H1 (cell line): Measurements from ENCODE around the gene UAP1. TPM values are rescaled to one million over a fixed set of nuclear protein-coding genes. Genes with fewer than 3 reads are reported as not detected.

ENCODE experiments used
- CTCF ChIA-PET: fragments of 300-600 bp; sonication (Branson Sonifier 250); formaldehyde crosslinking; loops from one replicate; lab custom pipeline; 2021; ENCODE audit not compliant: partially characterized antibody; lab: Charles Lee
- POLR2A ChIA-PET: fragments of 300-600 bp; sonication (Branson Sonifier 250); formaldehyde crosslinking; loops from one replicate; lab custom pipeline; 2021; ENCODE audit warnings: inconsistent platforms; ENCODE audit not compliant: partially characterized antibody; lab: Charles Lee
- DNase-seq, 2 experiments: peaks; one replicate each; pipeline versions ENCODE4 v3.0.0 to v3.0.0-alpha.2; 2010 to 2022; ENCODE audit warnings: low spot score in 2 of 2, low read depth in 1 of 2, mixed read lengths in 1 of 2
- FAIRE-seq: peaks from 2 replicates; lab custom pipeline; 2011; peaks lifted over from hg19 to GRCh38; lab: Jason Lieb, UNC
- H2AFZ ChIP-seq: 2 replicates; pipeline ENCODE4 v1.8.1; 2012; ENCODE audit warnings: low read length, inconsistent platforms
- H2AK5ac ChIP-seq: 2 replicates; pipeline ENCODE4 v1.6.1; 2013; ENCODE audit warnings: low read depth, low read length
- H2BK120ac ChIP-seq: replicated peaks from 2 replicates; pipeline ENCODE3; 2013; ENCODE audit warnings: low read depth, low read length, inconsistent platforms
- H2BK12ac ChIP-seq: 2 replicates; pipeline ENCODE4 v1.6.1; 2013; ENCODE audit warnings: low read depth, low read length
- H2BK15ac ChIP-seq: 2 replicates; pipeline ENCODE4 v1.6.1; 2013; ENCODE audit warnings: low read length
- H2BK20ac ChIP-seq: 2 replicates; pipeline ENCODE4 v1.6.1; 2013; ENCODE audit warnings: low read length
- H2BK5ac ChIP-seq: 2 replicates; pipeline ENCODE4 v1.6.1; 2013; ENCODE audit warnings: low read depth, low read length
- H3K14ac ChIP-seq: 2 replicates; pipeline ENCODE4 v1.6.1; 2013; ENCODE audit warnings: inconsistent platforms; ENCODE audit not compliant: insufficient read length
- H3K18ac ChIP-seq: 2 replicates; pipeline ENCODE4 v1.6.1; 2013; ENCODE audit warnings: low read length; ENCODE audit errors: extremely low read depth
- H3K23ac ChIP-seq: 2 replicates; pipeline ENCODE4 v1.6.1; 2013; ENCODE audit warnings: inconsistent platforms; ENCODE audit not compliant: insufficient read length
- H3K23me2 ChIP-seq: 2 replicates; pipeline ENCODE4 v1.6.1; 2013; ENCODE audit warnings: low read depth, low read length
- H3K27ac ChIP-seq: 2 replicates; pipeline ENCODE4 v1.6.1; 2011; ENCODE audit warnings: low read depth, low read length, inconsistent platforms
- H3K27me3 ChIP-seq, 4 experiments: replicated peaks in 1 of 4; 1 replicate in 1 of 4; 2 replicates in 3 of 4; pipeline versions ENCODE4 v1.6.1 to v1.8.1; 2011 to 2013; ENCODE audit warnings: low read length in 3 of 4, mild to moderate bottlenecking in 3 of 4, inconsistent platforms in 2 of 4, mixed read lengths in 2 of 4, moderate library complexity in 1 of 4; ENCODE audit not compliant: control insufficient read depth in 3 of 4, insufficient read depth in 3 of 4; ENCODE audit errors: extremely low read depth in 1 of 4
- H3K36me3 ChIP-seq, 4 experiments: 2 replicates each; pipeline versions ENCODE4 v1.6.1 to v1.8.1; 2011 to 2013; ENCODE audit warnings: mild to moderate bottlenecking in 4 of 4, low read length in 3 of 4, moderate library complexity in 2 of 4, control low read depth in 1 of 4, inconsistent platforms in 1 of 4; ENCODE audit not compliant: insufficient read depth in 4 of 4, control insufficient read depth in 2 of 4
- H3K4ac ChIP-seq: replicated peaks from 2 replicates; pipeline ENCODE3; 2013; ENCODE audit warnings: low read length, low read depth, mixed read lengths, inconsistent platforms; ENCODE audit not compliant: insufficient read length
- H3K4me1 ChIP-seq, 4 experiments: replicated peaks in 1 of 4; 1 replicate in 1 of 4; 2 replicates in 3 of 4; pipeline versions ENCODE4 v1.6.1 to v1.8.1; 2011 to 2013; ENCODE audit warnings: low read length in 3 of 4, inconsistent platforms in 2 of 4, mixed read lengths in 1 of 4; ENCODE audit not compliant: insufficient read depth in 4 of 4, control insufficient read depth in 3 of 4
- H3K4me2 ChIP-seq, 2 experiments: 2 replicates each; pipeline versions ENCODE4 v1.6.1 to v1.8.1; 2011 to 2013; ENCODE audit warnings: low read depth in 2 of 2, low read length in 2 of 2, control low read depth in 1 of 2, inconsistent platforms in 1 of 2, mild to moderate bottlenecking in 1 of 2; ENCODE audit not compliant: insufficient read depth in 1 of 2
- H3K4me3 ChIP-seq, 4 experiments: fragments of 200-600, 300-600 bp in 1 of 4; sonication (generic), shearing (Covaris generic), sonication (Bioruptor Twin) in 1 of 4; 2 replicates each; pipeline versions ENCODE4 v1.5.1 to v1.8.1; 2011 to 2016; ENCODE audit warnings: low read length in 4 of 4, low read depth in 3 of 4, control low read depth in 2 of 4, inconsistent platforms in 2 of 4, mild to moderate bottlenecking in 2 of 4, mixed read lengths in 1 of 4, moderate library complexity in 1 of 4; ENCODE audit not compliant: insufficient read depth in 2 of 4; ENCODE audit errors: extremely low read depth in 1 of 4
- H3K56ac ChIP-seq: replicated peaks from 2 replicates; pipeline ENCODE3; 2013; ENCODE audit warnings: low read depth, mild to moderate bottlenecking, mixed read lengths, low read length, inconsistent platforms; ENCODE audit not compliant: insufficient read length
- H3K79me1 ChIP-seq: 2 replicates; pipeline ENCODE4 v1.6.1; 2013; ENCODE audit warnings: low read depth, low read length, control low read depth
- H3K79me2 ChIP-seq, 2 experiments: 2 replicates each; pipeline versions ENCODE4 v1.6.1 to v1.8.1; 2012 to 2013; ENCODE audit warnings: low read length in 2 of 2, mild to moderate bottlenecking in 2 of 2, inconsistent platforms in 1 of 2; ENCODE audit not compliant: insufficient read depth in 2 of 2, control insufficient read depth in 1 of 2
- H3K9ac ChIP-seq, 4 experiments: replicated peaks in 1 of 4; 1 replicate in 1 of 4; 2 replicates in 3 of 4; pipeline versions ENCODE4 v1.6.1 to v1.8.1; 2011 to 2013; ENCODE audit warnings: low read depth in 3 of 4, low read length in 3 of 4, control low read depth in 2 of 4, mild to moderate bottlenecking in 2 of 4, moderate library complexity in 2 of 4, inconsistent platforms in 1 of 4; ENCODE audit errors: extremely low read depth in 1 of 4
- H3K9me3 ChIP-seq, 2 experiments: 2 replicates each; pipeline versions ENCODE4 v1.6.1 to v1.8.1; 2012 to 2013; ENCODE audit warnings: mild to moderate bottlenecking in 2 of 2, moderate library complexity in 2 of 2, control low read depth in 1 of 2, inconsistent platforms in 1 of 2, low read depth in 1 of 2, low read length in 1 of 2, mixed read lengths in 1 of 2; ENCODE audit not compliant: insufficient read depth in 2 of 2
- H4K20me1 ChIP-seq, 2 experiments: replicated peaks in 1 of 2; 2 replicates each; pipeline versions ENCODE3 to v1.8.1; 2011 to 2013; ENCODE audit warnings: inconsistent platforms in 2 of 2, low read length in 2 of 2, mild to moderate bottlenecking in 1 of 2; ENCODE audit not compliant: insufficient read depth in 2 of 2, control insufficient read depth in 1 of 2
- H4K5ac ChIP-seq: 2 replicates; pipeline ENCODE4 v1.6.1; 2013; ENCODE audit warnings: low read length, low read depth, mixed read lengths, inconsistent platforms; ENCODE audit not compliant: insufficient read length
- H4K8ac ChIP-seq: 2 replicates; pipeline ENCODE4 v1.8.0; 2013; ENCODE audit warnings: mild to moderate bottlenecking, moderate library complexity, low read length, inconsistent platforms; ENCODE audit not compliant: insufficient read depth; ENCODE audit errors: extremely low read depth
- H4K91ac ChIP-seq: replicated peaks from 2 replicates; pipeline ENCODE3; 2013; ENCODE audit warnings: low read length, mixed read lengths, inconsistent platforms; ENCODE audit not compliant: insufficient read length
- CREB1 ChIP-seq: IDR thresholded peaks from 2 replicates; pipeline ENCODE4 v1.6.1; 2012; ENCODE audit warnings: inconsistent platforms
- RAD21 ChIP-seq, 2 experiments: IDR thresholded peaks in 1 of 2; conservative IDR thresholded peaks in 1 of 2; 2 replicates each; pipeline ENCODE4 v1.6.1; 2011; ENCODE audit warnings: low read depth in 2 of 2, low read length in 2 of 2, improper control_type of control experiment in 1 of 2, inconsistent platforms in 1 of 2, mild to moderate bottlenecking in 1 of 2, moderate library complexity in 1 of 2
- SP2 ChIP-seq: IDR thresholded peaks from 2 replicates; pipeline ENCODE4 v1.6.1; 2012; ENCODE audit warnings: mild to moderate bottlenecking, low read length, inconsistent platforms
- TAF1 ChIP-seq: IDR thresholded peaks from 2 replicates; pipeline ENCODE4 v1.6.1; 2011; ENCODE audit warnings: mild to moderate bottlenecking, low read depth, low read length
- WGBS, 2 experiments: shearing (Covaris generic) in 1 of 2; methylation state at CpG; one replicate each; pipeline versions ENCODE4 v1.1.6 to v1.1.7; 2013 to 2015; ENCODE audit warnings: low lambda C conversion rate in 2 of 2, mixed read lengths in 2 of 2, inconsistent platforms in 1 of 2, low coverage in 1 of 2, missing lambda C conversion rate in 1 of 2; ENCODE audit not compliant: insufficient replicate concordance in 2 of 2, insufficient coverage in 1 of 2, insufficient read length in 1 of 2; ENCODE audit errors: extremely low coverage in 1 of 2, missing lambda C conversion rate in 1 of 2; 5-methylcytosine and 5-hydroxymethylcytosine counted together
- polyA plus RNA-seq, 7 experiments: library from polyadenylated mRNA; depleted of rRNA in 3 of 7; stranded (reverse) in 5 of 7; unstranded in 2 of 7; fragments of >200 nt in 5 of 7; fragments of 200-250 nt in 2 of 7; gene quantifications; 1 replicate in 5 of 7; 2 replicates in 1 of 7; 4 replicates in 1 of 7; pipeline versions ENCODE4 v1.2.1 to v1.2.3, GENCODE V29; 2011 to 2013; ENCODE audit warnings: missing spikeins in 2 of 7, mixed read lengths in 2 of 7
- total RNA-seq: library from RNA; stranded (reverse); fragmentation: NEBNext Ultra II Directional; extraction: Animal tissue kit (Norgen Biotek cat#: 25700); gene quantifications from 2 replicates; pipeline ENCODE4 v1.2.1, GENCODE V29; 2021

Gene UAP1
- total and polyA plus RNA-seq, 2 of the 8 experiments (the other 6 are each of a cell fraction or from before 2014, with no cell fraction given), result 9.4 to 32.9 TPM

DNA sequence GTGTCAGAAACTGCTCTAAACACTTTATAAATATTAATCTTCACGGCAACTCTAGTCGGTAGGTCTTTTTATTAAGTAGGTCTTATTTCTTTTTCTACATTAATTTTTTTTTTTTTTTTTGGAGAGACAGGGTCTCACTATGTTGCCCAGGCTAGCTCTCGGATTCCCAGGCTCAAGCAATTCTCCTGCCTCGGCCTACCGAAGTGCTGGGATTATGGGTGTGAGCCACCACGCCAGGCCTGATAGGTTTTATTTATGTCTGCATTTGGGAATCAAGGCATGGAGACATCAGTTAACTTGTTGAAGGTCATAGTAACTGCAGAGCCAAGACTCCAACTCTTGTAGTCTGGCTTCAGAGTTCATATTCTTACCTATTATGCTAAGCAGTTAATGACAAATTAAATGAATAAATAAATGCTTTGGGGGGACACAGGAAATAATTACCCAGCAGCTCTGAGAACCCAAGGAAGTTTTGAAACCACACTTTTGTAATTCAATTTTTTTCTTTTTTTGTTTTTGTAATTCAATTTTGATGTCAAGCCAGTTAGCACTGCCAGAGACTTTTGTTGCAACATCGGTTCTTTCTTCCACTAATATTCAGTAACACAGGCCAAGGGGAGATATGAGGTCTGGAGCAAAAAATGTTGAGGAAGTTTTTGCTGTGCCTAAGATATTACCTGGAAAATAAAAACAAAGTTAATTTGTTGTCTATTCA, 9.4 kb upstream of the UAP1 start:
- Histone ChIP-seq H2BK20ac (no peak overlapping the region), H3K79me1 (no peaks in the 10 kb centered on the region), H2AK5ac (no peak overlapping the region), H2BK5ac (no peak overlapping the region), H3K4me1 (no peaks in the 10 kb centered on the region), H2BK120ac (no peak overlapping the region), H4K91ac (no peak overlapping the region), H3K36me3 (no peaks in the 10 kb centered on the region), H3K18ac (no peak overlapping the region), H3K14ac (no peak overlapping the region), H3K4me2 (no peak overlapping the region), H4K5ac (no peak overlapping the region), H3K9ac (no peak overlapping the region), H3K23me2 (no peaks in the 10 kb centered on the region), H3K4me3 (no peak overlapping the region), H2BK15ac (no peak overlapping the region), H3K79me2 (no peaks in the 10 kb centered on the region), H3K27me3 (no peaks in the 10 kb centered on the region), H3K23ac (no peak overlapping the region), H4K8ac (no peak overlapping the region), H4K20me1 (no peaks in the 10 kb centered on the region), H3K27ac (no peak overlapping the region), H2AFZ (no peak overlapping the region), H3K9me3 (no peaks in the 10 kb centered on the region), H3K4ac (no peak overlapping the region), H3K56ac (no peak overlapping the region), H2BK12ac (no peak overlapping the region)
- no peak for TF ChIP-seq RAD21 (IDR thresholded peaks at IDR 0.05 in 1 of 2, conservative IDR thresholded peaks at IDR 0.05 in 1 of 2; ENCODE audit: low read depth in 2 of 2, low read length in 2 of 2)
- no peak for TF ChIP-seq SP2
- no peak for TF ChIP-seq CREB1
- no peak for TF ChIP-seq TAF1
- FAIRE-seq, result no peak
- POLR2A ChIA-PET, result no interaction called here
- 81% methylated on average over 7 of the region's 7 CpGs; no CpG with 5 or more reads in 1 of the 2 experiments for WGBS, 2 experiments
- DNase-seq, result no peak
- CTCF ChIA-PET, result interaction anchor here (0.6 kb wide), 1 partner anchor 248 kb away, joined by 4 read pairs; no protein-coding TSS in a partner anchor
